ENCODE data around the gene APBB2. TPM values are rescaled to one million over a fixed set of nuclear protein-coding genes. Genes with fewer than 3 reads are reported as not detected.

Gene APBB2
- total and polyA plus RNA-seq, 12 donors: 5.2 to 35.4 (median 26.3) TPM

DNA sequence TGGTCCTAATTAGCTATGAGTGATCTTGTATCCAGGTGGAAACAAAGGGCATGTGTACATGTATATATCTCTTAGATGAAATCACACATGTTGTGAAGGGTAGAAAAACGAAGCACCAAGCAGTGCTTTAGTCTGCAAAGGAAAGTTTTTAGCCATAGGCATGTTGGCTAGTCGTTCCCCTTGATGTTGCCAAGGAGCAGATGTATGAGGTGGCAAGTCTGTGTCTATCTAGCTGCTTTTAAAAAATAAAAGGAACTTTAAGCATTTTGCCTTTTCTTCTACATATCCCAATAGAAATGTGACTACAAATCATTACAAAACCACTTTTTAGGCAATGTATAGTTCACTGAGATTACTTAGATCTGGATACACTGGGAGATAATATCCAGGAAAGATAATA is 401.5 kb downstream of the APBB2 start:
- intact Hi-C loops (cut with DNase I): no loop called here
- H3K27ac ChIP-seq: peak overlapping the region in 2 of 10 donors; percentile 58 to 88
- DNase-seq (no peak), ATAC-seq (no peak)
- peaks cover 0 to 19% (median 0%) of the 10 kb centered on the region in 9 donors for H3K4me1 ChIP-seq
- H3K36me3 ChIP-seq: peaks cover 0 to 70% (median 20%) of the 10 kb centered on the region in 9 donors
- 92 to 95% methylated on average over 2 of the region's 2 CpGs for WGBS, 2 donors
- TF ChIP-seq, protein P1, sequence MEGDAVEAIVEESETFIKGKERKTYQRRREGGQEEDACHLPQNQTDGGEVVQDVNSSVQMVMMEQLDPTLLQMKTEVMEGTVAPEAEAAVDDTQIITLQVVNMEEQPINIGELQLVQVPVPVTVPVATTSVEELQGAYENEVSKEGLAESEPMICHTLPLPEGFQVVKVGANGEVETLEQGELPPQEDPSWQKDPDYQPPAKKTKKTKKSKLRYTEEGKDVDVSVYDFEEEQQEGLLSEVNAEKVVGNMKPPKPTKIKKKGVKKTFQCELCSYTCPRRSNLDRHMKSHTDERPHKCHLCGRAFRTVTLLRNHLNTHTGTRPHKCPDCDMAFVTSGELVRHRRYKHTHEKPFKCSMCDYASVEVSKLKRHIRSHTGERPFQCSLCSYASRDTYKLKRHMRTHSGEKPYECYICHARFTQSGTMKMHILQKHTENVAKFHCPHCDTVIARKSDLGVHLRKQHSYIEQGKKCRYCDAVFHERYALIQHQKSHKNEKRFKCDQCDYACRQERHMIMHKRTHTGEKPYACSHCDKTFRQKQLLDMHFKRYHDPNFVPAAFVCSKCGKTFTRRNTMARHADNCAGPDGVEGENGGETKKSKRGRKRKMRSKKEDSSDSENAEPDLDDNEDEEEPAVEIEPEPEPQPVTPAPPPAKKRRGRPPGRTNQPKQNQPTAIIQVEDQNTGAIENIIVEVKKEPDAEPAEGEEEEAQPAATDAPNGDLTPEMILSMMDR (IDR thresholded peaks at IDR 0.05): no peak
- H3K9me3 ChIP-seq: no peaks in the 10 kb centered on the region
- H3K27me3 ChIP-seq: no peaks in the 10 kb centered on the region
- no peak overlapping the region for H3K4me3 ChIP-seq

DNA sequence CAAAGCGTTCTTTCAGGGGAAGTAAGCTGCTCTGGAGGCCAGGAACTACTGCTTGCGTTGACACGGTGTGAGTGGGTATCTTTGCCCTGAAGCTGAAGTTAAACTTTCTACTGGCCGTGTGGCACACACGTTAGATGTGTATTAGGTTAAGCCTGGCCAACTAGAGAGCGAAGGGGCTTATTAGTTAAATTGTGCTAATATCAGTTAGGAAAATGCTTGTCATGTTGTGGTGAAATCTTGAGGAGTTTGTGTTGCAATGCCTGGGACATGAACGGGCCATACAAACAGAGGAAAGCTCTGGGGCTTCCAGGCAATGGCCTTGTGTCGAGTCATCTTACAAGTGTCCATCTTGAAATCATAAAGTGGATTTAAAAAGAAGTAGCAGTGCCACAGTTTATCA is 402.0 kb downstream of the APBB2 start:
- H3K36me3 ChIP-seq: peaks cover 0 to 65% (median 20%) of the 10 kb centered on the region in 9 donors
- intact Hi-C loops (cut with DNase I): no loop called here
- ATAC-seq: no peak

GRCh38 chr4:40811956-40812355 is 402.4 kb downstream of the APBB2 start:
- DNase-seq (no peak), ATAC-seq (peak in 3 of 8 donors; percentile 16 to 46 (median 45))
- intact Hi-C loops (cut with DNase I): no loop called here
- TF ChIP-seq, protein P1 (IDR thresholded peaks at IDR 0.05): no peak
- Histone ChIP-seq H3K9me3 (no peaks in the 10 kb centered on the region), H3K27ac (peak overlapping the region in 2 of 10 donors; percentile 58 to 88), H3K4me3 (no peak overlapping the region), H3K27me3 (no peaks in the 10 kb centered on the region), H3K4me1 (peaks cover 0 to 27% (median 0%) of the 10 kb centered on the region in 9 donors), H3K36me3 (peaks cover 0 to 61% (median 20%) of the 10 kb centered on the region in 9 donors)
- WGBS, 2 donors: 69 to 77% methylated on average over 7 of the region's 7 CpGs

More for the DNA sequence above, 402.0 kb downstream of the APBB2 start:
- TF ChIP-seq, protein P1 (IDR thresholded peaks at IDR 0.05): no peak
- peaks cover 0 to 23% (median 0%) of the 10 kb centered on the region in 9 donors for H3K4me1 ChIP-seq
- H3K4me3 ChIP-seq: no peak overlapping the region
- H3K27ac ChIP-seq: peak overlapping the region in 2 of 10 donors; percentile 58 to 88
- H3K9me3 ChIP-seq: no peaks in the 10 kb centered on the region
- H3K27me3 ChIP-seq: no peaks in the 10 kb centered on the region
- WGBS, 2 donors: 84 to 92% methylated on average over 8 of the region's 8 CpGs
- no peak for DNase-seq

DNA sequence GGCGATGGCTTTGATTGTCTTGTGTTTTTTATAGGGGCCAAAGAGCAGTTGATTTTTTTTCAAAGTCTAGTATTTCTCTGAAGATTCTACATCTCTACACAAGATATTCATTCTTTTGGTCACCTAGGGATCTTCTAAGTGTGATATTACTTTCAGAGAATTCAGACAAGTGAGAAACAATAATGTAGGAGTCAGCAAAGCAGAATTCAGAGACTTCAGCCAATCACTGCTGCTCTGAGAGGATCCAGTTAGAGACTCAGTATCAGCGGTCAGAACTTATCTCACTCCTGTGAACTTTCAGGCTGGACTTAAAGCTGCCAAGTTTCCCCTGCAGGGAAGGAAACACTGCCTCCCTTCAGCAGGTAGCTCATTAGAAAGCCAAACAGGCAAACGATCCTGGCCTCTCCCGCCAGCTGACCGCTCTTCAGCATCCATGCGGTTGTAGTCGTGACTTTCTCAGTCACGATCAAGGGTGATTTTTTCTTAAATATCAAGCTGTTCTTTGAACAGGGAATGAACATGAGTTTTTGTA is 405.4 kb downstream of the APBB2 start:
- ATAC-seq: no peak
- TF ChIP-seq, protein P1 (IDR thresholded peaks at IDR 0.05): no peak
- H3K36me3 ChIP-seq: peaks cover 0 to 33% (median 10%) of the 10 kb centered on the region in 9 donors
- no peak overlapping the region for H3K4me3 ChIP-seq
- intact Hi-C loops (cut with DNase I): no loop called here
- 77 to 78% methylated on average over 8 of the region's 8 CpGs for WGBS, 2 donors
- H3K27me3 ChIP-seq: no peaks in the 10 kb centered on the region
- peaks cover 0 to 39% (median 0%) of the 10 kb centered on the region in 9 donors for H3K4me1 ChIP-seq
- no peaks in the 10 kb centered on the region for H3K9me3 ChIP-seq
- H3K27ac ChIP-seq: no peak overlapping the region
- DNase-seq: no peak

Measured in heart right ventricle (tissue), 16 donors.